OCI-LY1 (cell line): Measurements from ENCODE around the gene ACER3.
"Not testable (repeated sequence)": the region's sequence is repeated elsewhere in the genome, so short reads cannot be mapped to it uniquely, and the experiment has no call there.

Source experiments
- H2AFZ ChIP-seq: fragments of 200-600 bp; sonication (generic), shearing (Covaris generic); 2 replicates; pipeline ENCODE4 v1.6.0; 2014; ENCODE audit warnings: antibody characterized with exemption, mild to moderate bottlenecking, low read length
- H3F3A ChIP-seq: fragments of 200-600 bp; sonication (generic), shearing (Covaris generic); 2 replicates; pipeline ENCODE4 v1.6.0; 2014; ENCODE audit warnings: mild to moderate bottlenecking, antibody characterized with exemption, low read length, moderate library complexity; ENCODE audit not compliant: insufficient read depth
- H3K27ac ChIP-seq: fragments of 200-600 bp; sonication (generic); 2 replicates; pipeline ENCODE4 v1.5.1; 2014; ENCODE audit warnings: low read length, mixed run types, mild to moderate bottlenecking, low read depth; ENCODE audit not compliant: poor library complexity, severe bottlenecking
- H3K27me3 ChIP-seq: fragments of 200-600 bp; sonication (generic); 2 replicates; pipeline ENCODE4 v1.6.0; 2014; ENCODE audit warnings: antibody characterized with exemption, mild to moderate bottlenecking, low read length, moderate library complexity; ENCODE audit not compliant: insufficient read depth
- H3K36me3 ChIP-seq: fragments of 200-600 bp; sonication (generic); 2 replicates; pipeline ENCODE4 v1.6.1; 2014; ENCODE audit warnings: mild to moderate bottlenecking, antibody characterized with exemption, low read length, moderate library complexity, mixed read lengths; ENCODE audit not compliant: insufficient read depth
- H3K4me1 ChIP-seq: fragments of 200-600 bp; sonication (generic); 2 replicates; pipeline ENCODE4 v1.5.1; 2014; ENCODE audit warnings: mild to moderate bottlenecking, low read length, moderate library complexity; ENCODE audit not compliant: insufficient read depth, severe bottlenecking
- H3K4me2 ChIP-seq: fragments of 200-600 bp; sonication (generic), shearing (Covaris generic); 2 replicates; pipeline ENCODE4 v1.6.1; 2014; ENCODE audit warnings: low read length
- H3K4me3 ChIP-seq: fragments of 200-600 bp; sonication (generic); 2 replicates; pipeline ENCODE4 v1.5.1; 2014; ENCODE audit warnings: low read length, low read depth, mild to moderate bottlenecking, mixed read lengths; ENCODE audit not compliant: poor library complexity, severe bottlenecking
- H3K79me2 ChIP-seq: fragments of 200-600 bp; shearing (Covaris generic); 2 replicates; pipeline ENCODE4 v1.6.1; 2016; ENCODE audit warnings: mixed run types, low read length, mixed read lengths; ENCODE audit not compliant: insufficient read depth
- H3K9ac ChIP-seq: fragments of 200-600 bp; sonication (generic), shearing (Covaris generic); 2 replicates; pipeline ENCODE4 v1.6.1; 2014; ENCODE audit warnings: mild to moderate bottlenecking, low read length, mixed read lengths
- H3K9me2 ChIP-seq: fragments of 200-600 bp; sonication (generic), shearing (Covaris generic); 2 replicates; pipeline ENCODE4 v1.6.1; 2014; ENCODE audit warnings: low read depth, mild to moderate bottlenecking, low read length, mixed read lengths
- H3K9me3 ChIP-seq: fragments of 200-600 bp; shearing (Covaris generic); 2 replicates; pipeline ENCODE4 v1.6.1; 2014; ENCODE audit warnings: low read length, mixed read lengths
- H4K20me1 ChIP-seq: fragments of 200-600 bp; sonication (generic), shearing (Covaris generic); 2 replicates; pipeline ENCODE4 v1.6.0; 2016; ENCODE audit warnings: mild to moderate bottlenecking, low read length; ENCODE audit not compliant: insufficient read depth
- CTCF ChIP-seq: fragments of 200-600 bp; sonication (generic), shearing (Covaris generic); IDR thresholded peaks from 2 replicates; pipeline ENCODE4 v1.5.1; 2017; ENCODE audit warnings: mild to moderate bottlenecking, antibody characterized with exemption, low read length, moderate library complexity, mixed read lengths
- EZH2 ChIP-seq: fragments of 200-600 bp; sonication (generic), shearing (Covaris generic); IDR thresholded peaks from 2 replicates; pipeline ENCODE4 v1.8.0; 2017; ENCODE audit warnings: borderline replicate concordance, mixed run types, mild to moderate bottlenecking, antibody characterized with exemption, low read length, moderate library complexity, mixed read lengths

Gene ACER3

GRCh38 chr11:77009533-77010160, 148.9 kb downstream of the ACER3 start:
- no peak overlapping the region for H2AFZ ChIP-seq
- H3K9me3 ChIP-seq = no peaks in the 10 kb centered on the region
- no peak overlapping the region for H3K27ac ChIP-seq
- no peaks in the 10 kb centered on the region for H3F3A ChIP-seq
- no peak for TF ChIP-seq EZH2
- no peak for TF ChIP-seq CTCF
- no peaks in the 10 kb centered on the region for H3K27me3 ChIP-seq
- no peaks in the 10 kb centered on the region for H3K36me3 ChIP-seq
- no peak overlapping the region for H3K4me2 ChIP-seq
- H3K9me2 ChIP-seq = no peaks in the 10 kb centered on the region
- H3K4me1 ChIP-seq = no peaks in the 10 kb centered on the region
- H3K79me2 ChIP-seq = no peaks in the 10 kb centered on the region
- H3K4me3 ChIP-seq = no peak overlapping the region
- no peak overlapping the region for H3K9ac ChIP-seq
- H4K20me1 ChIP-seq = no peaks in the 10 kb centered on the region

DNA sequence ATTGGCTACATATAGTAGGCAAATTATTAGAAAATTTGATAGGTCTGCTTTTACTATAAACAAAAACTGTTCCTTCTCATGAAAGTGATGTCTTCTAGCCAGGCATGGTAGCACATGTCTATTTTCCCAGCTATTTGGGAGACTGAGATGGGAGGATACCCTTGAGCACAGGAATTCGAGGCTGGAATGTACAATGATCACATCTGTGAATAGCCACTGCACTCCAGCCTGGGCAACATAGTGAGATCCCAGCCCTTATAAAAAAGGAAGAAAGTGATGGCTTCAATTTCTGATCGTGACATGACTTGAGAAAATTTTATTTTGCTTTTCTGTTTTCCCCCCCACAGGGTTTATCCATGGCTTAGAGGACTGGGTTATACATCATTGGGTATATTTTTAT, 154.0 kb downstream of the ACER3 start:
- H2AFZ ChIP-seq = no peak overlapping the region
- TF ChIP-seq CTCF (no peak), EZH2 (no peak)
- H3K79me2 ChIP-seq = no peaks in the 10 kb centered on the region
- H3K36me3 ChIP-seq = no peaks in the 10 kb centered on the region
- H3K9me3 ChIP-seq = no peaks in the 10 kb centered on the region
- H3K27ac ChIP-seq = no peak overlapping the region
- H3K9me2 ChIP-seq = no peaks in the 10 kb centered on the region
- H3F3A ChIP-seq = no peaks in the 10 kb centered on the region
- no peak overlapping the region for H3K9ac ChIP-seq
- H3K27me3 ChIP-seq = no peaks in the 10 kb centered on the region
- no peaks in the 10 kb centered on the region for H3K4me1 ChIP-seq
- no peak overlapping the region for H3K4me3 ChIP-seq
- no peaks in the 10 kb centered on the region for H4K20me1 ChIP-seq
- no peak overlapping the region for H3K4me2 ChIP-seq

- H3K4me1 ChIP-seq = not testable (repeated sequence)
These were observed 157.7 kb downstream of the ACER3 start for GRCh38 chr11:77018396-77018924.

More at GRCh38 chr11:77018396-77018924, 157.7 kb downstream of the ACER3 start:
- H3K9me3 ChIP-seq, H3K9me2 ChIP-seq, H3F3A ChIP-seq, H3K27ac ChIP-seq, H3K79me2 ChIP-seq, H2AFZ ChIP-seq, H3K36me3 ChIP-seq, H4K20me1 ChIP-seq, H3K9ac ChIP-seq, H3K4me3 ChIP-seq, H3K27me3 ChIP-seq, H3K4me2 ChIP-seq: not testable (repeated sequence)
